SK-N-SH treated with all-trans-retinoic acid at 6 μM for 48 hours (cell line): ENCODE measurements around the gene DGCR6.
"Not testable (repeated sequence)": the region's sequence is repeated elsewhere in the genome, so short reads cannot be mapped to it uniquely, and the experiment has no call there.

Source experiments
- ATAC-seq: fragments of 200-7000 bp; cut with Tn5 transposase; 3 replicates; pipeline ENCODE4 v1.9.1; 2020; ENCODE audit warnings: mild to moderate bottlenecking, moderate library complexity
- BACH2 ChIP-seq: fragments of 250-450 bp; sonication (Bioruptor Pico); IDR thresholded peaks from 2 replicates; pipeline ENCODE4 v1.9.0; 2021; ENCODE audit warnings: mild to moderate bottlenecking, borderline replicate concordance
- CSDC2 ChIP-seq: fragments of 250-450 bp; sonication (Bioruptor Pico); IDR thresholded peaks from 2 replicates; pipeline ENCODE4 v1.5.0; 2020; ENCODE audit warnings: mild to moderate bottlenecking, moderate library complexity
- ESRRG ChIP-seq: fragments of 250-450 bp; sonication (Bioruptor Pico); IDR thresholded peaks from 2 replicates; pipeline ENCODE4 v1.6.1; 2021; ENCODE audit warnings: mild to moderate bottlenecking
- GLIS3 ChIP-seq: fragments of 250-450 bp; sonication (Bioruptor Pico); IDR thresholded peaks from 2 replicates; pipeline ENCODE4 v1.5.0; 2020; ENCODE audit warnings: mild to moderate bottlenecking, moderate library complexity
- ISL1 ChIP-seq: fragments of 250-450 bp; sonication (Bioruptor Pico); IDR thresholded peaks from 2 replicates; pipeline ENCODE4 v2.1.2; 2022; ENCODE audit warnings: mild to moderate bottlenecking, moderate library complexity
- OSR1 ChIP-seq: fragments of 250-450 bp; sonication (Bioruptor Pico); IDR thresholded peaks from 2 replicates; pipeline ENCODE4 v1.8.0; 2022; ENCODE audit warnings: moderate library complexity, mild to moderate bottlenecking, inconsistent platforms
- POU6F1 ChIP-seq: fragments of 250-450 bp; sonication (Bioruptor Pico); IDR thresholded peaks from 2 replicates; pipeline ENCODE4 v1.8.0; 2021; ENCODE audit warnings: low read depth, mild to moderate bottlenecking, moderate library complexity, borderline replicate concordance
- PPARA ChIP-seq: fragments of 250-450 bp; sonication (Bioruptor Pico); IDR thresholded peaks from 2 replicates; pipeline ENCODE4 v1.5.0; 2020; ENCODE audit warnings: mild to moderate bottlenecking, borderline replicate concordance
- RARB ChIP-seq: fragments of 250-450 bp; sonication (Bioruptor Pico); IDR thresholded peaks from 2 replicates; pipeline ENCODE4 v1.8.0; 2021; ENCODE audit warnings: mild to moderate bottlenecking, moderate library complexity
- SNAI2 ChIP-seq: fragments of 250-450 bp; sonication (Bioruptor Pico); IDR thresholded peaks from 2 replicates; pipeline ENCODE4 v1.5.0; 2020; ENCODE audit warnings: mild to moderate bottlenecking, moderate library complexity
- TCF4 ChIP-seq: fragments of 250-450 bp; sonication (Bioruptor Pico); IDR thresholded peaks from 2 replicates; pipeline ENCODE4 v1.8.0; 2021; ENCODE audit warnings: mild to moderate bottlenecking, moderate library complexity, borderline replicate concordance
- TOX ChIP-seq: fragments of 250-450 bp; sonication (Bioruptor Pico); IDR thresholded peaks from 2 replicates; pipeline ENCODE4 v1.8.0; 2021; ENCODE audit warnings: mild to moderate bottlenecking, moderate library complexity, borderline replicate concordance
- TSHZ2 ChIP-seq: fragments of 250-450 bp; sonication (Bioruptor Pico); IDR thresholded peaks from 2 replicates; pipeline ENCODE4 v1.5.0; 2020; ENCODE audit warnings: mild to moderate bottlenecking, moderate library complexity
- ZFP3 ChIP-seq: fragments of 250-450 bp; sonication (Bioruptor Pico); IDR thresholded peaks from 2 replicates; pipeline ENCODE4 v1.5.0; 2020; ENCODE audit warnings: mild to moderate bottlenecking, moderate library complexity
- ZFP30 ChIP-seq: fragments of 450-650 bp; formaldehyde crosslinking; IDR thresholded peaks from 2 replicates; pipeline ENCODE4 v1.5.0; 2022; ENCODE audit warnings: mild to moderate bottlenecking, moderate library complexity
- ZNF565 ChIP-seq: fragments of 450-650 bp; formaldehyde crosslinking; conservative IDR thresholded peaks from 2 replicates; pipeline ENCODE4 v1.5.0; 2020; ENCODE audit warnings: low read depth, mild to moderate bottlenecking, moderate library complexity
- ZNF70 ChIP-seq: fragments of 450-650 bp; formaldehyde crosslinking; IDR thresholded peaks from 2 replicates; pipeline ENCODE4 v1.5.0; 2020; ENCODE audit warnings: mild to moderate bottlenecking, moderate library complexity
- ZNF8 ChIP-seq: fragments of 450-650 bp; formaldehyde crosslinking; IDR thresholded peaks from 2 replicates; pipeline ENCODE4 v1.5.0; 2020; ENCODE audit warnings: mild to moderate bottlenecking, moderate library complexity
- TF ChIP-seq, protein P1 (sequence below): fragments of 250-450 bp; sonication (Bioruptor Pico); IDR thresholded peaks from 2 replicates; pipeline ENCODE4 v1.5.1; 2021; ENCODE audit warnings: mild to moderate bottlenecking, moderate library complexity
- TF ChIP-seq, protein P2 (sequence below): fragments of 250-450 bp; sonication (Bioruptor Pico); IDR thresholded peaks from 2 replicates; pipeline ENCODE4 v1.5.1; 2020; ENCODE audit warnings: low read depth, mild to moderate bottlenecking, moderate library complexity
- TF ChIP-seq, protein P3 (sequence below): fragments of 250-450 bp; sonication (Bioruptor Pico); IDR thresholded peaks from 2 replicates; pipeline ENCODE4 v1.8.0; 2020; ENCODE audit warnings: mild to moderate bottlenecking, moderate library complexity, borderline replicate concordance

Gene DGCR6

DNA sequence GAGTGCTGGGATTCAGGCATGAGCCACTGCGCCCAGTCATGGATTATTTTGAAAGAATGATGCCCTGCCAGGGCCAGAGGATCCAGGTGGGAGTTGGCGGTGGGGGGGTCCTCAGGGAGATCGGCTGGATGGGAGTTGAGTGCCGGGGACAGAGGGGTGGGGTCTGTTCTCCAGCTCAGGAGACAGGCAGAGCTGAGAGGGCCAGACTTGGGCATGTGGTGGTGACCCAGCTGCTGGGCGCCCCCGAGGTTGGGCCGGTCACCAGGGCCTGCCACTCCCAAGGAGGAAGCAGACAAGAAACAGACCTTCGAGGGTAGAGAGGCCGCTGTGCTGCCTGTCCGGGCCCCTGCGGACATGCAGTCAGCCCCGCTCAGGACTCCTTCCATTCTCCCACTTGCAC, 41.8 kb downstream of the DGCR6 start:
- ATAC-seq = no peak
- TF ChIP-seq, protein P1, sequence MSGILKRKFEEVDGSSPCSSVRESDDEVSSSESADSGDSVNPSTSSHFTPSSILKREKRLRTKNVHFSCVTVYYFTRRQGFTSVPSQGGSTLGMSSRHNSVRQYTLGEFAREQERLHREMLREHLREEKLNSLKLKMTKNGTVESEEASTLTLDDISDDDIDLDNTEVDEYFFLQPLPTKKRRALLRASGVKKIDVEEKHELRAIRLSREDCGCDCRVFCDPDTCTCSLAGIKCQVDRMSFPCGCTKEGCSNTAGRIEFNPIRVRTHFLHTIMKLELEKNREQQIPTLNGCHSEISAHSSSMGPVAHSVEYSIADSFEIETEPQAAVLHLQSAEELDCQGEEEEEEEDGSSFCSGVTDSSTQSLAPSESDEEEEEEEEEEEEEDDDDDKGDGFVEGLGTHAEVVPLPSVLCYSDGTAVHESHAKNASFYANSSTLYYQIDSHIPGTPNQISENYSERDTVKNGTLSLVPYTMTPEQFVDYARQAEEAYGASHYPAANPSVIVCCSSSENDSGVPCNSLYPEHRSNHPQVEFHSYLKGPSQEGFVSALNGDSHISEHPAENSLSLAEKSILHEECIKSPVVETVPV = no peak
- TF ChIP-seq TSHZ2 (no peak), ZNF8 (CRISPR knock-in tag) (no peak), RARB (no peak), ESRRG (CRISPR knock-in tag) (no peak), BACH2 (CRISPR knock-in tag) (no peak), OSR1 (no peak), POU6F1 (no peak), SNAI2 (CRISPR knock-in tag) (no peak), GLIS3 (CRISPR knock-in tag) (no peak), ISL1 (CRISPR knock-in tag) (no peak), TCF4 (CRISPR knock-in tag) (no peak), ZNF565 (no peak), ZNF70 (CRISPR knock-in tag) (no peak), PPARA (CRISPR knock-in tag) (no peak), CSDC2 (no peak), ZFP3 (CRISPR knock-in tag) (no peak), ZFP30 (no peak)
- TF ChIP-seq, protein P2, sequence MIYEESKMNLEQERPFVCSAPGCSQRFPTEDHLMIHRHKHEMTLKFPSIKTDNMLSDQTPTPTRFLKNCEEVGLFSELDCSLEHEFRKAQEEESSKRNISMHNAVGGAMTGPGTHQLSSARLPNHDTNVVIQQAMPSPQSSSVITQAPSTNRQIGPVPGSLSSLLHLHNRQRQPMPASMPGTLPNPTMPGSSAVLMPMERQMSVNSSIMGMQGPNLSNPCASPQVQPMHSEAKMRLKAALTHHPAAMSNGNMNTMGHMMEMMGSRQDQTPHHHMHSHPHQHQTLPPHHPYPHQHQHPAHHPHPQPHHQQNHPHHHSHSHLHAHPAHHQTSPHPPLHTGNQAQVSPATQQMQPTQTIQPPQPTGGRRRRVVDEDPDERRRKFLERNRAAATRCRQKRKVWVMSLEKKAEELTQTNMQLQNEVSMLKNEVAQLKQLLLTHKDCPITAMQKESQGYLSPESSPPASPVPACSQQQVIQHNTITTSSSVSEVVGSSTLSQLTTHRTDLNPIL = no peak
- TF ChIP-seq, protein P3, sequence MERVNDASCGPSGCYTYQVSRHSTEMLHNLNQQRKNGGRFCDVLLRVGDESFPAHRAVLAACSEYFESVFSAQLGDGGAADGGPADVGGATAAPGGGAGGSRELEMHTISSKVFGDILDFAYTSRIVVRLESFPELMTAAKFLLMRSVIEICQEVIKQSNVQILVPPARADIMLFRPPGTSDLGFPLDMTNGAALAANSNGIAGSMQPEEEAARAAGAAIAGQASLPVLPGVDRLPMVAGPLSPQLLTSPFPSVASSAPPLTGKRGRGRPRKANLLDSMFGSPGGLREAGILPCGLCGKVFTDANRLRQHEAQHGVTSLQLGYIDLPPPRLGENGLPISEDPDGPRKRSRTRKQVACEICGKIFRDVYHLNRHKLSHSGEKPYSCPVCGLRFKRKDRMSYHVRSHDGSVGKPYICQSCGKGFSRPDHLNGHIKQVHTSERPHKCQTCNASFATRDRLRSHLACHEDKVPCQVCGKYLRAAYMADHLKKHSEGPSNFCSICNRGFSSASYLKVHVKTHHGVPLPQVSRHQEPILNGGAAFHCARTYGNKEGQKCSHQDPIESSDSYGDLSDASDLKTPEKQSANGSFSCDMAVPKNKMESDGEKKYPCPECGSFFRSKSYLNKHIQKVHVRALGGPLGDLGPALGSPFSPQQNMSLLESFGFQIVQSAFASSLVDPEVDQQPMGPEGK (CRISPR knock-in tag) = no peak

- TF ChIP-seq BACH2 (CRISPR knock-in tag) (no peak), ZNF70 (CRISPR knock-in tag) (no peak), TOX (CRISPR knock-in tag) (no peak), ISL1 (CRISPR knock-in tag) (no peak)
- no peak for ATAC-seq
Measured at GRCh38 chr22:18950141-18950540, 44.0 kb downstream of the DGCR6 start.

- TF ChIP-seq GLIS3 (CRISPR knock-in tag) (no peak), ZNF8 (CRISPR knock-in tag) (no peak)
- TF ChIP-seq, protein P3 (CRISPR knock-in tag) = no peak
- no peak for ATAC-seq
Measured at GRCh38 chr22:18952022-18952421, 45.9 kb downstream of the DGCR6 start.

GRCh38 chr22:18953128-18953527, 47.0 kb downstream of the DGCR6 start:
- not testable (repeated sequence) for ATAC-seq

DNA sequence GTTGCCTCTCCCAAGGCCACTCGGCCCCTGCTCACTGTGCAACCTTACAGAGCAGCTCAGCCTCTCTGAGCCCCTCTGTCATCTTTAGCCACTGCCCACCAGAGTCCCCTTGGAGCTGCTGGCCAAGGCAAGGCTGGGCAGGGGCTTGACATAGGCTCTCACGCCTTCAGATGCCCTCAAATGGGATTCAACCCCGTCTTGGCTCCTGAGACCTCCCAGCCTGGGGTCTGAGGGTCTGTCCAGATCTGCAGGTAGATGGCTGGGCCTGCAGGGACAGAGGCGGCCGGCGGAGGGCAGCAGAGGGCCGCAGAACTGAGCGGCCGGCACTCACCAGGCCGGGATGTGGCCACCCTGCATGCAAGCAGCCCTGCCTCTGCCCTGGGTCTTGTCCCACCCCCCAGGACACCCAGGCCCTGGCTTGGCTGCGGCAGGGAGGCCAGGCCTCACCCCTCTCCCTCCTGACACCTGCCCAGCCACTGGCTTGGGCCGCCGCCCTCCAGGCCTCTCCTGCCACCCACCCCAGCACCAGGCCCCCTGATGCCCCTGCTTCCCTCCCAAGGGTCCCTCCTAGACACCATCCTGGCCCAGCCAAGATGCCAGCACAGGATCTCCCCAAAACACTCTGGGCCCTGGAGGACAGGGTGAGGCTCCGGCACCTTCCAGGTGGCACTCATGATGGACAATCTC, 48.3 kb downstream of the DGCR6 start:
- peak; percentile 95 for ATAC-seq
